ENCODE results near the gene ACAN. TPM values are rescaled to one million over a fixed set of nuclear protein-coding genes. Genes with fewer than 3 reads are reported as not detected.

ACAN gene
- total and polyA plus RNA-seq, 10 of the 15 experiments (the other 5 are each of a cell fraction or from before 2014, with no cell fraction given) = not detected

- TF ChIP-seq BCL11A (IDR thresholded peaks at IDR 0.05; ENCODE audit: low read depth, low read length) = no peak
- no peak for TF ChIP-seq NR2C2 (IDR thresholded peaks at IDR 0.05; ENCODE audit: borderline replicate concordance, control insufficient read depth, insufficient read length, low read depth)
- TF ChIP-seq PML (IDR thresholded peaks at IDR 0.05; ENCODE audit: low read length) = no peak
- TF ChIP-seq RB1 (IDR thresholded peaks at IDR 0.05; ENCODE audit: borderline replicate concordance) = no peak
Observed at GRCh38 chr15:88797663-88798339, 5.4 kb upstream of the ACAN start (continued).

- ATAC-seq (no peak), FAIRE-seq (no peak), DNase-seq (ENCODE audit: low read depth, low spot score) (no peak)
- no peak overlapping the region for H3K27ac ChIP-seq (ENCODE audit: control insufficient read depth, insufficient read depth)
- no peak overlapping the region for H3K4me3 ChIP-seq
- no peak overlapping the region for H3K9ac ChIP-seq (ENCODE audit: control insufficient read depth, insufficient read depth, low read length)
- ChIA-PET CTCF (no interaction called here), SMC1A (ENCODE audit: uncharacterized antibody, unreplicated experiment) (no interaction called here), POLR2A (no interaction called here), RAD21 (ENCODE audit: unreplicated experiment) (no interaction called here)
- H2AFZ ChIP-seq (ENCODE audit: control insufficient read depth, low read depth, low read length) = no peak overlapping the region
- H3K4me1 ChIP-seq (ENCODE audit: control insufficient read depth, insufficient read depth, low read length) = no peaks in the 10 kb centered on the region
- intact Hi-C loops (cut with micrococcal nuclease; ENCODE audit: unreplicated experiment) = no loop called here
- H3K79me2 ChIP-seq (ENCODE audit: control insufficient read depth, insufficient read depth, low read length) = no peaks in the 10 kb centered on the region
- peaks cover 0 to 10% of the 10 kb centered on the region in 2 experiments; a peak in 2 of 4 replicates for H3K27me3 ChIP-seq (replicated peaks in 1 of 2; ENCODE audit: control insufficient read depth in 2 of 2, insufficient read depth in 2 of 2, low read length in 1 of 2)
- no peaks in the 10 kb centered on the region for H4K20me1 ChIP-seq (ENCODE audit: control insufficient read depth, insufficient read depth)
- 27% methylated on average over 4 of the region's 4 CpGs for whole genome bisulfite sequencing (ENCODE audit: insufficient coverage, insufficient replicate concordance, low lambda C conversion rate, missing lambda C conversion rate)
- H3K4me2 ChIP-seq (ENCODE audit: control insufficient read depth, insufficient read depth) = no peak overlapping the region
- no TSS peak for BruUV-seq (replicated peaks)
- H3K9me3 ChIP-seq (replicated peaks; ENCODE audit: control insufficient read depth, insufficient read depth, low read length) = no peaks in the 10 kb centered on the region
- no peaks in the 10 kb centered on the region for H3K36me3 ChIP-seq (ENCODE audit: control insufficient read depth in 2 of 2, insufficient read depth in 2 of 2, low read length in 1 of 2)
- in situ Hi-C loops (cut with MboI) = no loop called here
- TF ChIP-seq MXI1 (IDR thresholded peaks at IDR 0.05; ENCODE audit: low read depth, low read length) (no peak), HSF1 (IDR thresholded peaks at IDR 0.05; ENCODE audit: low read depth, low read length) (no peak), POU2F2 (IDR thresholded peaks at IDR 0.05; ENCODE audit: borderline replicate concordance, low read depth, low read length) (no peak), EP300 (IDR thresholded peaks at IDR 0.05; ENCODE audit: borderline replicate concordance in 1 of 2, control insufficient read depth in 1 of 2, low read depth in 2 of 2, low read length in 2 of 2) (no peak), ZBTB4 (CRISPR knock-in tag; IDR thresholded peaks at IDR 0.05) (no peak), ZSCAN29 (IDR thresholded peaks at IDR 0.05) (no peak), HDAC2 (IDR thresholded peaks at IDR 0.05) (no peak), ZNF24 (IDR thresholded peaks at IDR 0.05) (no peak), GABPA (IDR thresholded peaks at IDR 0.05; ENCODE audit: low read depth) (no peak), JUND (IDR thresholded peaks at IDR 0.05; ENCODE audit: low read depth, low read length) (no peak)
- TF ChIP-seq, protein P1, sequence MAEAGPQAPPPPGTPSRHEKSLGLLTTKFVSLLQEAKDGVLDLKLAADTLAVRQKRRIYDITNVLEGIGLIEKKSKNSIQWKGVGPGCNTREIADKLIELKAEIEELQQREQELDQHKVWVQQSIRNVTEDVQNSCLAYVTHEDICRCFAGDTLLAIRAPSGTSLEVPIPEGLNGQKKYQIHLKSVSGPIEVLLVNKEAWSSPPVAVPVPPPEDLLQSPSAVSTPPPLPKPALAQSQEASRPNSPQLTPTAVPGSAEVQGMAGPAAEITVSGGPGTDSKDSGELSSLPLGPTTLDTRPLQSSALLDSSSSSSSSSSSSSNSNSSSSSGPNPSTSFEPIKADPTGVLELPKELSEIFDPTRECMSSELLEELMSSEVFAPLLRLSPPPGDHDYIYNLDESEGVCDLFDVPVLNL (IDR thresholded peaks at IDR 0.05; ENCODE audit: low read depth, low read length) = no peak
- TF ChIP-seq, protein P2, sequence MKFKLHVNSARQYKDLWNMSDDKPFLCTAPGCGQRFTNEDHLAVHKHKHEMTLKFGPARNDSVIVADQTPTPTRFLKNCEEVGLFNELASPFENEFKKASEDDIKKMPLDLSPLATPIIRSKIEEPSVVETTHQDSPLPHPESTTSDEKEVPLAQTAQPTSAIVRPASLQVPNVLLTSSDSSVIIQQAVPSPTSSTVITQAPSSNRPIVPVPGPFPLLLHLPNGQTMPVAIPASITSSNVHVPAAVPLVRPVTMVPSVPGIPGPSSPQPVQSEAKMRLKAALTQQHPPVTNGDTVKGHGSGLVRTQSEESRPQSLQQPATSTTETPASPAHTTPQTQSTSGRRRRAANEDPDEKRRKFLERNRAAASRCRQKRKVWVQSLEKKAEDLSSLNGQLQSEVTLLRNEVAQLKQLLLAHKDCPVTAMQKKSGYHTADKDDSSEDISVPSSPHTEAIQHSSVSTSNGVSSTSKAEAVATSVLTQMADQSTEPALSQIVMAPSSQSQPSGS (IDR thresholded peaks at IDR 0.05; ENCODE audit: low read length) = no peak
Observed at GRCh38 chr15:88799341-88799740, 3.9 kb upstream of the ACAN start.

Measured in GM12878 (cell line).